Activated CD8-positive, alpha-beta memory T cell treated with anti-CD3 and anti-CD28 coated beads, Interleukin-2, amount 50 U/mL, for 24 hours (primary cell): ENCODE results near the gene MAPK8IP3.
"Not testable (repeated sequence)": the region's sequence is repeated elsewhere in the genome, so short reads cannot be mapped to it uniquely, and the experiment has no call there.

Source experiments
- DNase-seq: peaks from one replicate; pipeline ENCODE4 v3.0.0-alpha.2; 2020; ENCODE audit errors: extremely low read depth

Gene MAPK8IP3

DNA sequence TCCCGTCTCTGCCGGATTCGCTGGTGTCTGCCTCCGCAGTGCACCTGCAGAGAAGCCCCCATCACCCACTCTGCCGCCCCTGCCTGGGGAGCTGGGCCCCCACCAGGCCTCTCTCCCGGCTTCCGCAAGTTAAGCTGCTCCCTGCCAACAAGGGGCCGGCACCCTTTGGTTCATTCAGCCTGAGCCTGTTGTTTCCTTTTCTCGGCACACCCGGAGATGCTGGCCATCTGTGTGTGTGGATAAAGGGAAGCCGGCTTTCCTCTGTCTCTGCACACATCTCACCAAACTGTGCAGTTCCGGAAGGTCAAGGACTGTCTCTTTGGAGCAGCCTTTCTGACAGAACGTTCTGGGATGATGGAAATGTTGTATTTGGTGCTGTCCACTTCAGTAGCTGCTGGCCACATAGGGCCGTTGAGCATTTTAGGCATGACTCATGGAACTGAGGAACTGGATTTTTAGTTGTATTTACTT, 6.8 kb downstream of the MAPK8IP3 start:
- DNase-seq, result no peak

DNA sequence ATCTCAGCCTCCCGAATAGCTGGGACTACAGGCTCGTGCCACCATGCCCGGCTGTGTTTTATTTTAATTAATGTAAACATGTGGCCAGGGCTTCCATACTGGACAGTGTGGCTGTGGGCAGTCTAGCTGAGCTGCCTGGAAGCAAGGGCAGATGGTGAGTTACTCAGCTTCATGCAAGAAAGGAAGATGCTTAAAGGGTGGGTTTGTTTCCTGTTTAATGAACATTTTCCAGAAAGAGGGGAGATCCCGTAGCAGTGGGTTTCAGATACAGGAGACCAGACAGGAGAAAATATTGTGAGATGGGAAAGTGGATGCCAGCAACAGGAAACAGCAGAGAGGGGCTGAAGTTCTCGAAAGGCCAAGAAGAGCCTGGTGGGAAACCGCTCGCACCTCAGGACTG, 7.3 kb downstream of the MAPK8IP3 start:
- no peak for DNase-seq

GRCh38 chr16:1713933-1714332, 7.9 kb downstream of the MAPK8IP3 start:
- DNase-seq, result no peak

DNA sequence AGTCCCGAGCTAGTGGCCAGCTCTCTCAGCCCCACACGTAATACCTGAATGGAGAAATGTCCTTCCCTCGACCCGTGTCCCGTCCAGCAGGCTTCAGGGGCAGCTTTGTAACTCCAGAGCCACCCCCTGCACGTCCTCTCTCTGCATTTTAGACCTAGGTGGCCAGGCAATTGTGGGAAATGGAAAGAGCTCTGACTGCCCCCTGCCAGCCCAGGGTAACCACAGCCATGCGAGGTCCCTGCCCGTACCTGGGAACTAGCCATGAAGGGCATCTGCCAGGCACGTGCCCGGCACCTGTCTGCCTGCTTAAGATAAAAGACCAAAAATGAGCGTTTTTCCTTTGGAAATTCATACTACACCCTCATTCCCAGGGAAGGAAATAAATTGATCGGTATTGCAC, 9.2 kb downstream of the MAPK8IP3 start:
- no peak for DNase-seq

DNA sequence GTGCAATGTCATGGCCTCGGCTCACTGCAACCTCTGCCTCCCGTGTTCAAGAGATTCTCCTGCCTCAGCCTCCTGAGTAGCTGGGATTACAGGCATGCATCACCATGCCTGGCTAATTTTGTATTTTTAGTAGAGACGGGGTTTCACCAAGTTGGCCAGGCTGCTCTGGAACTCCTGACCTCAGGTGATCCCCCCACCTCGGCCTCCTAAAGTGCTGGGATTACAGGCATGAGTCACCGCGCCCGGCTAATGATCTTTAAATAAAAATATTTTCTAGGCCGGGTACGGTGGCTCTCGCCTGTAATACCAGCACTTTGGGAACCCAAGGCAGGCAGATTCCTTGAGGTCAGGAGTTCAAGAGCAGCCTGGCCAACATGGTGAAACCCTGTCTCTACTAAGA, 12.2 kb downstream of the MAPK8IP3 start:
- DNase-seq, result not testable (repeated sequence)

- not testable (repeated sequence) for DNase-seq
Measured at GRCh38 chr16:1719559-1720229, 13.7 kb downstream of the MAPK8IP3 start.

DNA sequence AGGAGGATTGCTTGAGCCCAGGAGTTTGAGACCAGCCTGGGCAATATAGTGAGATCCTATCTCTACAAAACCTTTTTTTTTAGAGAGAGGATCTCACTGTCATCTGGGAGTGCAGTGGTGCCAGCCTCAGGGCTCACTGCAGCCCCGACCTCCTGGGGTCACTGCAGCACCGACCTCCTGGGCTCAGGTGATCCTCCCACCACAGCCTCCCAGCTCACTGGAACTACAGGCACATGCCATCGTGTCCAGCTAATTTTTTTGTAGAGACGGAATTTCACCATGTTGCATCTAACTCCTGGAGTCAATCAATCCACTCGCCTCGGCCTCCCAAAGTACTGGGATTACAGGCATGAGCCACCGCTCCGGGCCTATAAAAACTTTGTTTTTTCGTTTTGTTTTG, 15.4 kb downstream of the MAPK8IP3 start:
- no peak for DNase-seq

- DNase-seq, result no peak
Measured at GRCh38 chr16:1723450-1724147, 17.6 kb downstream of the MAPK8IP3 start.

GRCh38 chr16:1724491-1724890, 18.5 kb downstream of the MAPK8IP3 start:
- no peak for DNase-seq

DNA sequence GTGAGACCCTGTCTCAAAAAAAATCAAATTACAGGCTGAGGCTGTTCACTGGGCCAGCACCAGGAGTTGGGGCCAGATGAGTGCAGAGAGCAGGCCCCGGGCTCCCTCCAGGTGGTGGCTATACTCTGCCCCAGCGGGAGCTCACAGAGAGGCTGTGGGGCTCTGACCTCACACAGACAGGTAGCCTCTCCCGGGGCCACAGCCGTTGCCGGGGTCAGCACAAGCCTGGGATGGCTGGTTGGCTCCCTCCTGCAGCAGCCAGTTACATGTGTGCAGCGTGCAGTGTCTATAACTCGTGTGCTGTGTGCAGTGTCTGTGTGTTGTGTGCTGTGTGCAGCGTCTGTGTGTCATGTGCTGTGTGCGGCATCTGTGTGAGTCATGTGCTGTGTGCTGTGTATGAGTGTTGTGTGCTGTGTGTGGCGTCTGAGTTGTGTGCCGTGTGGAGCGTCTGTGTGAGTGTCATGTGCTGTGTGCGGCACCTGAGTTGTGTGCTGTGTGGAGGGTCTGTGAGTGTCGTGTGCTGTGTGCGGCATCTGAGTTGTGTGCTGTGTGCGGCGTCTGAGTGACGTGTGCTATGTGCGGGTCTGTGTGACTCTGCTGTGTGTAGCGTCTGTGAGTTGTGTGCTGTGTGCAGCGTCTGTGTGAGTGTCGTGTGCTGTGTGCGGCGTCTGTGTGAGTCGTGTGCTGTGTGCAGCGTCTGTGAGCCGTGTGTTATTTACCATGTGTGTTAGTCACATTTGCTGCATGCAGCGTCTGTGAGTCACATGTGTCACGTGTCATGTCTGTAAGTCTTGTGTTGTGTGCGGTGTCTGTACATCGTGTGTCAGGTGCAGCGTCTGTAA, 20.9 kb downstream of the MAPK8IP3 start:
- DNase-seq, result no peak

GRCh38 chr16:1727651-1728624, 21.9 kb downstream of the MAPK8IP3 start:
- no peak for DNase-seq

DNA sequence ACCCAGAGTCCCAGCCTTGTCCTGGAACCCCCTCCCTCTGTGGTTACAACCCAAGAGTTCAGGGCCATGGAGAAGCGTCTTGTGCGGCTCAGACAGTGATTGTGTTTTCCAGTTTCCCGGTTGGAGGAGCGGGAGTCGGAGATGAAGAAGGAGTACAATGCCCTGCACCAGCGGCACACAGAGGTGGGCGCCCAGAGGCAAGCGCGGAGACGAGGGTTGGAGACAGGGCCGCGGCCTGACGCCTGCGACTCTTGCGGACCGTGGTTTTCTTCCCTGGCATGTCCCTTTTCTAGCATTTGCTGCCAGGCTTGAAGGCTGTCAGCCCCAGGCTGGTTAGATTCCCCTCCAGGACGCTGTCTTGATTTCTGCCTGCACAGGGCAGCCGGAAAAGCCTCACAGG, 23.0 kb downstream of the MAPK8IP3 start:
- no peak for DNase-seq

DNA sequence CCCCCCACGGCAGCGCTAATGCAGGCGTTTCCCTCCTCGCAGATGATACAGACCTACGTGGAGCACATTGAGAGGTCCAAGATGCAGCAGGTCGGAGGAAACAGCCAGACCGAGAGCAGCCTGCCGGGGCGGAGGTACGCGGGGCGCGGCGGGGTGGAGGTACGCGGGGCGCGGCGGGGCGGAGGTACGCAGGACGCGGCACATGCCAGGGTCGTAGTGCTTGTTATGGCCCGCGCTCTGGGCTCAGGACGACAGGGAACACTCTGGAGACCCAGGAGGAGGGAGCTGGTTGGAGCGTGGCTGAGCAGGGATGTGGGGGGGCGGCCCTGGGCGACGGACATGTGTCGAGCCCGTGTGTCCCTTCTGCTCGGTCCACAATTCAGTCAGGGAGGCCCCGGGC, 23.4 kb downstream of the MAPK8IP3 start:
- no peak for DNase-seq

DNA sequence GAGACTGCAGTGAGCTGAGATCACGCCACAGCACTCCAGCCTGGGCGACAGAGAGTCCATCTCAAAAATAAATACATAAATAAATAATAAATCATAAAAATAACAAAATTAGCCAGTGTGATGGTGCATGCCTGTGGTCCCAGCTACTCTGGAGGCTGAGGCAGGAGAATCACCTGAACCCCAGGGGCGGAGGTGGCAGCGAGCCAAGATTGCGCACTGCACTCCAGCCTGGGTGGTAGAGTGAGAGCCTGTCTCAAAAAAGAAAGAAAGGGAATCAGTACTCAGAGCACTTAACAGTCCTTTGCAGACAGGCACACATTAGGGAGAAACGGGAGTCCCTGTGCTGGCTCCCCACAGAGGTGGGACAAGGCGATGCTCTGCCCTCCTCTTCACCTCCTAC, 25.1 kb downstream of the MAPK8IP3 start:
- DNase-seq, result no peak

DNA sequence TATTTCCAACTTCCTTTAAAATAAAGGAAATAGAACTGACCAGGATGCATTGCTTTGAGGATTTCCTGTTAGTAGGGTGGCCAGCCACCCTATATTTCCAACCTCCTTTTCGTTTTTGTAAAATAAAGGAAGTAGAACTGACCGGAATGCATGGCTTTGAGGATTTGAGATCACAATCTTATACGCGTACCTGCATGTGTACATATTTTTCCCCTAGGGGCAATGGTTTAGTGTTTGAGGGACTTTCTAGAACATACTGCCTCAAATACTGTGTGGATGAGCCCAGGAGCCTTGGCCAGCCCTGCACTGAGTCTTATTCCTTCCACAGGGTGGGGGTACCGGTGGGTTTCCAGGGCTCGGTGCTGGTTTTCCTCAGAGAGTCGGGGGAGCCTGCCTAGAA, 25.6 kb downstream of the MAPK8IP3 start:
- no peak for DNase-seq

DNA sequence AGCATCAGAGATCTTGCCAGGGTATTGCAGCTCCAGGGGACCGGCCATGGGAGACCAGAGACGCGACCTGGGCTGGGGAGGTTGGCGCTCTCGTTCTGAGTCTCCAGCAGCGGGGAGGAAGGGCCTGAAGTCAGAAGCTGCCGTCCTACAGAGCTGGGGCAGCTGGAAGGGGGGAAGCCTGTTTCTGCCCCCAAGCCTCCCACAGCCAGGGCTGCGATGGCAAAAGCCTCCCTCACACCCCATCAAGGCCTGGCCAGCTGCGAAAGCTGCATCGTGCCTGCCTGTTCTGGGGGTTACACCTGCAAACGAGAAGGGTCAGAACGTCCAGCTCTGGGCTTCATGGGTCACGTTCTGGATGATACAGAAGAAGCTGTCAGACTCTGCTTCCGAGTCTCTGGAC, 26.1 kb downstream of the MAPK8IP3 start:
- DNase-seq, result no peak

DNA sequence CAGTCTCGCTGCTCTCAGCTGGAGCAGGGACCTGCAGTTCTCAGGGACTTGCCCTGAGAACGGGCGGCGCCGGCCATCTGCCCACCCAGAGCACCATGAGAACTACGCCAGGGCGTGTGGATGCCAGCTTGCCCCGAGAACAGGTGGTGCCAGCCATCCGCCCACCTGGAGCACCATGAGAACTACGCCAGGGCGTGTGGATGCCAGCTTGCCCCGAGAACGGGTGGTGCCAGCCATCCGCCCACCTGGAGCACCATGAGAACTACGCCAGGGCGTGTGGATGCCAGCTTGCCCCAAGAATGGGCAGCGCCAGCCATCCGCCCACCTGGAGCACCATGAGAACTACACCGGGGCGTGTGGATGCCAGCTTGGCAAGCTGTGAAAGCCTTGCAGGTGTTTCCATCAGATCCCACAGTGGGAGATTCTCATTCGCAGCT, 26.6 kb downstream of the MAPK8IP3 start:
- DNase-seq, result not testable (repeated sequence)

- no peak for DNase-seq
Measured at GRCh38 chr16:1734123-1734522, 28.1 kb downstream of the MAPK8IP3 start.

DNA sequence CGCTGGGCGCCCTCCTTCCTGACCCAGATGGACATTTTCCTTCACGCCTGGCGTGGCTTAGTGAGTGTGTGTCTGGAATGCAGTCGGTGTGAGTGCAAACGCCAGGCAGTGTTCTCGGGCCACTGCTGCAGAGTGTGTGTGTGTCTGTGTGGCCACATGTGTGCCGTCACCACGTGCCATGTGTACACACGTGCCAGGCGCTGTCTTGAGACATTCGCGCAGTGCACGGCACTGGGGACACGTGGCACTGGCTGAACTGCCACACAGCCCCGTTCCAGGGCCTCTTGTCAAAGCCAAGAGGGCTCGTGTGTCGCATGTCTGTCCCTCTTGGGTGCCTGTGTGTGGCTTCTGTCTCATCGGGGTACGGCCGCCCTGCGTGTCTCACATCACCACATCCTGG, 28.8 kb downstream of the MAPK8IP3 start:
- DNase-seq, result no peak

- DNase-seq, result no peak
Measured at GRCh38 chr16:1740234-1740633, 34.2 kb downstream of the MAPK8IP3 start.

GRCh38 chr16:1740781-1741490, 34.9 kb downstream of the MAPK8IP3 start:
- no peak for DNase-seq
